RWPE1 (cell line): ENCODE results near the gene ACBD7.

Experiments used
- CTCF ChIA-PET: fragments of 350-600 bp; sonication (Branson Sonifier 250); formaldehyde crosslinking; extraction: SDS; loops from one replicate; lab custom pipeline; 2021; lab: Yijun Ruan, JAX
- POLR2A ChIA-PET: fragments of 400-600 bp; formaldehyde crosslinking; extraction: SDS; loops from one replicate; lab custom pipeline; 2020; ENCODE audit warnings: antibody characterized with exemption; ENCODE audit not compliant: low non-redundant PET; lab: Yijun Ruan, JAX
- DNase-seq: peaks from one replicate; pipeline ENCODE4 v3.0.0; 2012; ENCODE audit warnings: low spot score
- H3K27ac ChIP-seq: fragments of 450-650 bp; 2 replicates; pipeline ENCODE4 v1.5.1; 2017
- TF ChIP-seq, protein P1 (sequence below): fragments of 450-650 bp; conservative IDR thresholded peaks from 2 replicates; pipeline ENCODE4 v1.5.1; 2017; ENCODE audit warnings: low read depth, mild to moderate bottlenecking

Gene ACBD7

GRCh38 chr10:15096661-15097010, 8.1 kb upstream of the ACBD7 start:
- peak overlapping the region; percentile 98 for H3K27ac ChIP-seq

DNA sequence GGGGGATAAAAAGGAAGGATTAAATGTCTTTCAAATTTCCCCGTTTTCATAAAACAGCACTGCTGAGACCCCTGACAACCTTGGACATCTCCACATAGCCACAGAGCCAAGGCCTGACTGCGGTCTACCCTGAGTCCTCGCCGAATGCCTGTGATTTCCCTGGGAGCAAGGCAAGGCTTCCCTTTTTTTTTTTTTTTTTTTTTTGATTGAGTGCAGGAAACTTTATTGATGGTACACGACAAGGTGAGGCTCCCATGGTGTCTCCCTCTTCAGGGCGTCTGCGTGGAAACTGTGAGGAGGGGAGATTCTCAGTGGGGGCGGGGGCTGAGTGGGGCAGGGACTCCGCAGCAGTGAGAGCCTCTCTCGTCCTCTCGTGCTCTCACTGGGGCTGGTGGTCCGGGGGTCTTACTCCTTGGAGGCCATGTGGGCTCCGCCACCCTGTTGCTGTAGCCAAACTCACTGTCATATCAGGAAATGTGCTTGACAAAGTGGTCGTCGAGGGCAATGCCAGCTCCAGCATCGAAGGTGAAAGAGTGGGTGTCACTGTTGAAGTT, 4.4 kb upstream of the ACBD7 start:
- H3K27ac ChIP-seq, result no peak overlapping the region
- DNase-seq, result no peak
- POLR2A ChIA-PET, result no interaction called here
- CTCF ChIA-PET, result no interaction called here
- TF ChIP-seq, protein P1, sequence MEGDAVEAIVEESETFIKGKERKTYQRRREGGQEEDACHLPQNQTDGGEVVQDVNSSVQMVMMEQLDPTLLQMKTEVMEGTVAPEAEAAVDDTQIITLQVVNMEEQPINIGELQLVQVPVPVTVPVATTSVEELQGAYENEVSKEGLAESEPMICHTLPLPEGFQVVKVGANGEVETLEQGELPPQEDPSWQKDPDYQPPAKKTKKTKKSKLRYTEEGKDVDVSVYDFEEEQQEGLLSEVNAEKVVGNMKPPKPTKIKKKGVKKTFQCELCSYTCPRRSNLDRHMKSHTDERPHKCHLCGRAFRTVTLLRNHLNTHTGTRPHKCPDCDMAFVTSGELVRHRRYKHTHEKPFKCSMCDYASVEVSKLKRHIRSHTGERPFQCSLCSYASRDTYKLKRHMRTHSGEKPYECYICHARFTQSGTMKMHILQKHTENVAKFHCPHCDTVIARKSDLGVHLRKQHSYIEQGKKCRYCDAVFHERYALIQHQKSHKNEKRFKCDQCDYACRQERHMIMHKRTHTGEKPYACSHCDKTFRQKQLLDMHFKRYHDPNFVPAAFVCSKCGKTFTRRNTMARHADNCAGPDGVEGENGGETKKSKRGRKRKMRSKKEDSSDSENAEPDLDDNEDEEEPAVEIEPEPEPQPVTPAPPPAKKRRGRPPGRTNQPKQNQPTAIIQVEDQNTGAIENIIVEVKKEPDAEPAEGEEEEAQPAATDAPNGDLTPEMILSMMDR, result no peak

More at GRCh38 chr10:15096661-15097010, 8.1 kb upstream of the ACBD7 start:
- ChIA-PET POLR2A (no interaction called here), CTCF (no interaction called here)
- TF ChIP-seq, protein P1, result no peak
- DNase-seq, result no peak

- no peak overlapping the region for H3K27ac ChIP-seq
- no peak for DNase-seq
- TF ChIP-seq, protein P1, result no peak
- ChIA-PET CTCF (no interaction called here), POLR2A (no interaction called here)
These were observed 2.8 kb upstream of the ACBD7 start for GRCh38 chr10:15091418-15091817.

DNA sequence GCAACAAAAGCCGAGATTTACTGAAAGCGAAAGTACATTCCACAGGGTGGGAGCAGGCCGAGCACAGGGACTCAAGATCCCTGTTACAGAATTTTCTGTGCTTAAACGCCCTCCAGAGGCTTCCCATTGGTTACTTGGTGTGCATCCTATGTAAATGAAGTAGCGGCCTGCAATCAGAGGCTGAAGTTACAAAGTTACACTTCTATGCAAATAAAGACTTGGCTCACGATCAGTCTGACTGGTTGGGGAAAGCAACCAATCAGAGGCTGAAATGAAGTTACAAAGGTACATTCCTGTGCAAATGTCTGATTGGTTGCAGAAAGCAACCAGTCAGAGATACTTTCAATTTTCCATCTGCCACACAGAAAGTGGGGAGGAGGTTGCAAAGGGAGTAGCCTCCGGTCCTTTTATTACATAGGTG, 4.1 kb downstream of the ACBD7 start:
- CTCF ChIA-PET, result interaction anchor here (0.8 kb wide), 1 partner anchor 10 kb away, joined by 3 read pairs; no protein-coding TSS in a partner anchor
- DNase-seq, result peak; percentile 89
- POLR2A ChIA-PET, result no interaction called here
- H3K27ac ChIP-seq, result peak overlapping the region; percentile 80
- TF ChIP-seq, protein P1, result no peak

GRCh38 chr10:15083674-15084501, 4.7 kb downstream of the ACBD7 start:
- CTCF ChIA-PET, result interaction anchor here (0.8 kb wide), 1 partner anchor 9 kb away, joined by 3 read pairs; no protein-coding TSS in a partner anchor
- POLR2A ChIA-PET, result no interaction called here
- TF ChIP-seq, protein P1, result no peak
- peak overlapping the region; percentile 80 for H3K27ac ChIP-seq
- no peak for DNase-seq

DNA sequence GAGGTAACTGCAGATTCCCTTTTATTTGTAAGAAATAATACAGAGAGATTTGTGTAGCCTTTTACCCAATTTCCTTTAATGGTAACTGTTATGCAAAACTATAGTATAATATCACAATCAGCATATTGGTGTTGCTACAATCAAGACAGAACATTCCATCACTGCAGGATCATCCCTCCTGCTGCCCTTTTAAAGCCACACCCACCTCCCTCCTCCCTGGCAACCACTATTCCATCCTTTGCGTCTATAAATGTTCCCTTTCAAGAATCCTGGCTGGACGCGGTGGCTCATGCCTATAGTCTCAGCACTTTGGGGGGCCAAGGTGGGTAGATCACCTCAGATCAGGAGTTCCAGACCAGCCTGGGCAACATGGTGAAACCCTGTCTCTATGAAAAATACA, 13.2 kb downstream of the ACBD7 start:
- TF ChIP-seq, protein P1, result no peak
- ChIA-PET CTCF (interaction anchor here (0.7 kb wide), 1 partner anchor 92 kb away, joined by 3 read pairs; no protein-coding TSS in a partner anchor), POLR2A (no interaction called here)
- H3K27ac ChIP-seq, result no peak overlapping the region
- no peak for DNase-seq
